Left forelimb (tissue), 1 donor: ENCODE results near the gene ZNF638.
"Not testable (repeated sequence)": the region's sequence is repeated elsewhere in the genome, so short reads cannot be mapped to it uniquely, and the experiment has no call there.

Source experiments
- DNase-seq: peaks from one replicate; pipeline ENCODE4 v3.0.0-alpha.2; 2018; ENCODE audit warnings: low spot score

Gene ZNF638

DNA sequence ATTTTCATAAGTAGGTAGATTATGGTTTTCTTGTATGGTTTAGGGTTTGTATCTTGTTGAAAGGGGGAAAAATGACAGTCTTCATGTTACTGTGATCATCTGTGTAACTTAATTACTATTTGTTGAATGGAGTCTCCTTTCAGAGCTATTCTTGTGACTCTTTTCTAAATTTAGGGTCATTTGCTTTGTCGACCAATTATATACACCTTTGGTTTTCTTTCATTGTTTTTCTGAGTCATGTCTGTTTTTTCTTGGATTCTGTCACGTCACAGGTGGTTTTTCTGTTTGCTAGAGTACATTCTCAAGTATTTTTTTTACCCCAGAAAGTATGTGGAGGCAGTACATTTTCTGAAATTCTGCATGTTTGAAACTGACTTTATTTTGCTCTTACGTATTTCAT lies 78.0 kb downstream of the ZNF638 start:
- no peak for DNase-seq

DNA sequence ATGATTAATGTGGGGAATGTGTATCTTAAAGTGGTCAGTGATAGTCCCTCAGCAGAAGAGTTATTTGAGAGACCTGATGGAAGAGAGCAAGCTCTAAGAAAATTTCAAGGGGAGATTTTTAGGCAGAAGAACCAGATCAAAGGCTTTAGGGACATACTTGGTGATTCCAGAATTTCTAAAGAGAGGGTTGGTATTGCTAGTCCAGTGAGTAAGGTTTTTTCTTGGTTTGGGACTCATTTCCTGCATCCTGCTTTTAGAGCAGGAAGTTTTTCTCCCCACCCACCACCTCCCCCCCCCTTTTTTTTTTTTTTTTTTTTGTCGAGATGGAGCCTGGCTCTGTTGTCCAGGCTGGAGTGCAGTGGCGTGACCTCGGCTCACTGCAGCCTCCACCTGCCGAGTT lies 79.1 kb downstream of the ZNF638 start:
- DNase-seq: no peak

DNA sequence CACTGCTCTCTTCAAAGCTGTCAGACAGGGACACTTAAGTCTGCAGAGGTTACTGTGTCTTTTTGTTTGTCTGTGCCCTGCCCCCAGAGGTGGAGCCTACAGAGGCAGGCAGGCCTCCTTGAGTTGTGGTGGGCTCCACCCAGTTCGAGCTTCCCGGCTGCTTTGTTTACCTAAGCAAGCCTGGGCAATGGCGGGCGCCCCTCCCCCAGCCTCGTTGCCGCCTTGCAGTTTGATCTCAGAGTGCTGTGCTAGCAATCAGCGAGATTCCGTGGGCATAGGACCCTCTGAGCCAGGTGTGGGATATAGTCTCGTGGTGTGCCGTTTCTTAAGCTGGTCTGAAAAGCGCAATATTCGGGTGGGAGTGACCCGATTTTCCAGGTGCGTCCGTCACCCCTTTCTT lies 85.3 kb downstream of the ZNF638 start:
- DNase-seq: not testable (repeated sequence)

DNA sequence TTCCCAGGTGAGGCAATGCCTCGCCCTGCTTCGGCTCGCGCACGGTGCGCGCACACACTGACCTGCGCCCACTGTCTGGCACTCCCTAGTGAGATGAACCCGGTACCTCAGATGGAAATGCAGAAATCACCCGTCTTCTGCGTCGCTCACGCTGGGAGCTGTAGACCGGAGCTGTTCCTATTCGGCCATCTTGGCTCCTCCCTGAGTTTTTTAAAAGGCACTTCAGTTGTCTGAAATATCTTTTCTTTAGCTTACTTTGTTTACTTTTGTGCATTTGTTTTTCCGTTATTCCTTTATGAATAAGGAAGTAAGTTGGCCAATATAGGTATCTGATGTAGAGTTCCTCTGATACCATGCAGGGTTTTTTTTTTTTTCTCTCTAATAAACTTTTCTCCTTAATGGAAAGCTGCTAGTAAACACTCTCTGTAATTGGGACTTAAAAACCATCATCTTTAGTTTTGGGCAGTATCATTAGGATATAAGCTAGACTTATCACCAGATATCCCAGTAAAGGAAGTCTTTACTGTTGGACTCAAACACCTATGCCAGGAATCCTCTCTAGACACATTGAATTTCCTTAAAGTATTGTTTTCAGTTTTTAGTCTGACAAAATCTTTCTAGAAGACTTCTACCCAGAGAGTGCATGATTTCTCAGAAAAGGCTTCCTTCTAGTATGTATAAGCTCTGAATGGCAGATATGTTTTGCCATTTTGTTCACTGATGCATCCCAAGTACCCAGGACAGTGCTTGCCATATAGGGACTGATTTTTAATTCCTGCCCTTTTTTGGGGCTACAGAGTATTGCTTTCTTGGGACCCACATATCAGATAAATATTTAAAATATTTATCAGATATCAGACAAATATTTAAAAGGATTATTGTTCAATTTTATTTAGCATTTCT lies 86.0 kb downstream of the ZNF638 start:
- DNase-seq: no peak

DNA sequence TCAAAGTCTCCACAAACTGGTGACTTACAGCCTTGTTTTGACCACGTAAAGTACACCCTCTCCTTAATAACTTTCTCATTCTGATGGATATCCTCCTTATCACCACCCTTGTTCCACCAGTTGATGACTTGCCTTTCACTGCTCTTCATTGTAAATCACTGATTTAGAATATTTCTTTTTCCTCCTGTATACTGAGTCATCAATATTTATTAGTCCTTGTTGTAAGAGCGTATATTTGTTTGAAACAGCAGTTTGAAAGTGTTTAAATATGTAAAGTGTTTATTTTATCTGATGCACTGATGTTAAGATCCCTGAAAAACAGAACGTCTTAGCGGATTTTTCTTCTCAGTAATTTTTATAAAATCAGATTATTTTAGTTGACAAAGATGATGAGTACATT lies 87.6 kb downstream of the ZNF638 start:
- DNase-seq: no peak

DNA sequence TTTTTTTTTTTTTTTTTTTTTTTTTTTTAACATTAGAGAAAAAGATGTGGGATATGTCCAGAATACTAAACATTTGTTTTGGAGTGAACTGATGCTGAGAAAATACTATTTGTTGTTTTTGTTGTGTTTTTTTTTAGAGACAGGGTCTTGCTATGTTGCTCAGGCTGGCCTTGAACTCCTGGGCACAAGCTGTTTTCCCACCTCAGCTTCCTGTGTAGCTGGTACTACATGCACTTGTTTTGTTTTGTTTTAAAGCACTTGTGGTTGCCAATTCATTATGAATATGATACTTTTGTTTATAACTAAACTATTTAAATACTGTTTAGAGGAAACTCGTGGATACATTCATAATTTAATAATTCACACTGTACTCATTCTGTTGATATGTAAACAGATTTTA lies 88.4 kb downstream of the ZNF638 start:
- DNase-seq: no peak

DNA sequence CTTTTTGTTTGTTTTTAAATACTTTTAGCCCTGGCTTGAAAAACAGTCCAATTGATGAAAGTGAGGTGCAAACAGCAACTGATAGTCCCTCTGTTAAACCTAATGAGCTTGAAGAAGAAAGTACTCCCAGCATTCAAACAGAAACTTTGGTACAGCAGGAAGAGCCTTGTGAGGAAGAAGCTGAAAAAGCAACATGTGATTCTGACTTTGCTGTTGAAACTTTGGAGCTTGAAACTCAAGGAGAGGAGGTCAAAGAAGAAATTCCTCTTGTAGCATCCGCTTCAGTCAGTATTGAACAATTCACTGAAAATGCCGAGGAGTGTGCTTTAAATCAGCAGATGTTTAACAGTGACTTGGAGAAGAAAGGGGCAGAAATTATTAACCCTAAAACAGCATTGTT lies 91.2 kb downstream of the ZNF638 start:
- no peak for DNase-seq

DNA sequence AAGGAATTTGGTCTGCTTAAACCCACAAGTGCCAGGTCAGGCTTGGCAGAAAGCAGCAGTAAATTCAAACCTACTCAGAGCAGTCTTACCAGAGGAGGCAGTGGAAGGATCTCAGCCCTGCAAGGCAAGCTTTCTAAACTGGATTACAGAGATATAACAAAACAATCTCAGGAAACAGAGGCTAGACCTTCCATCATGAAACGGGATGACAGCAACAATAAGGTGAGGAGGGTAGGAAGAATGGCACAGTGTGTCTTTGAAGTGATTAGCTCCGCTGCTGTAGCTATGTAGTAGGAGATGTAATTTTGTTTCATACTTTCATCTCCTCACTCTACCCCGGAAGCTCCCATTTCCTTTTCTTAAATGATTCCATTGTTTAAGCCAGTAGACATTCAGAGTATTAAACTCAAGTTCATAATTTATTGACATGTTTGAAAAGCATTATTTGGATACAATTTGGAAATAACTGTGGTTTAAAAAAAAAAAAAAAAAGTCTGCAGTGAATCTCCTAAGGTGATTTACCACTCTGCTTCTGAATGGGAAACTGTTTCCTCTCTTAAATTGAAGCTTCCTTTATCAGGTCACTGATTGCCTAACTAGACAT lies 92.3 kb downstream of the ZNF638 start:
- no peak for DNase-seq

DNA sequence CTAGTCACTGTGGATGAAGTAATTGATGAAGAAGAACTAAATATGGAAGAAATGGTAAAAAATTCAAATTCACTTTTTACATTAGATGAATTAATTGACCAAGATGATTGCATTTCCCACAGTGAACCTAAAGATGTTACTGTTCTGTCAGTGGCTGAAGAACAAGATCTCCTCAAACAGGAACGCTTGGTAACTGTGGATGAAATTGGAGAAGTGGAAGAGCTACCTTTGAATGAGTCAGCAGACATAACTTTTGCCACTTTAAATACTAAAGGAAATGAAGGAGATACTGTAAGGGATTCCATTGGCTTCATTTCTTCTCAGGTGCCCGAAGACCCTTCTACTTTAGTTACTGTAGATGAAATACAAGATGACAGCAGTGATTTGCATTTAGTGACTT lies 95.1 kb downstream of the ZNF638 start:
- no peak for DNase-seq

DNA sequence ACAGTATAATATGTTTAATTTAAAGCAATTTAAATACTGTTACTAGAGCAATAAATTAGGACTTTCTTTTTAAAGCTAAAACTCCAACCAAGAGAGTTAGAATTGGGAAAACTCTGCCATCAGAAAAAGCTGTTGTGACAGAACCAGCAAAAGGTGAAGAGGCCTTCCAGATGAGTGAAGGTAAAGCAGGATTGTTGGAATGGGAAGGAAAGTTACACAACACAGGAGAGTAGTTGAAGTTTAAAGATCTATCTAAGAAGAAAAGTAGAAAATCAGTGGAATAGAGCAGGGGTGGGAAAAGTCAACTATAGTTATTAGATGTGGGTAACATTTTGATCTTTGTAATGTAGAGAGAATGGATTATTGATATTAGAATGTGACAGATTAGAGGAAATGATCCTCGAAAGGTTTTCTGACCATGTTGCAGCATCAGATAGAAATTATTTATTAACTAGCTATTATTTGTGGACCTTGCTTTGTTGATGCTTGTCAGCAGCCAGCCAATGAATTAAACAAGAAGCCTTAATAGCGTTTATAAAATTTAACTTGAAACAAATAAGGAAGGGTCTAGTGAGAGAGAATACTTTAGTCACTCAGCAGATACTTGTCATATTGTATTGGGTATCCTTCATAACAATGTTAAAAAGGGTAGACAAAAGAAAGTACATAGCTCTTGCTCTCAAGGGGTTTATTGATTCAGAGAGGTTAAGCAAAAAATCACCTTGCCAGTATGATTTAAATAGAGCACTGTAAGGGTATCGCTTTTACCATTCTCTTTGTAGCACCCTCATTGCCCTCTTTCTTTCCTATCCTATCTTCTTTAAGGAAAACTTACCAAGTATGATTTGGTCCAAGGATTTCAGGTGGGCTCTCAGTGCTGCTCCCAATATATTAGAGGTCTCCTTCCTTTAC lies 97.1 kb downstream of the ZNF638 start:
- DNase-seq: no peak

DNA sequence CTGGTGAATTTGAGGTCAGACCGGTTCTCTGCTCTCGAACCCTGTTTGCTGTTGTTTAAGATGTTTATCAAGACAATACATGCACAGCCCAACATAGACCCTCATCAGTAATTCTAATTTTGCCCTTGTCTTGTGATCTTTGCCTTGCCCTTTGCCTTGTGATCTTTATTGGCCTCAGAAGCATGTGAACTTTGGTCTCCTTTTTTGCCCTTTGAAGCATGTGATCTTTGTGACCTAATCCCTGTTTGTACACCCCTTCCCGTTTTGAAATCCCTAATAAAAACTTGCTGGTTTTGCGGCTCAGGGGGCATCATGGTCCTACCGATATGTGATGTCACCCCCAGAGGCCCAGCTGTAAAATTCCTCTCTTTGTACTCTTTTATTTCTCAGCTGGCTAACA lies 113.6 kb downstream of the ZNF638 start:
- not testable (repeated sequence) for DNase-seq

DNA sequence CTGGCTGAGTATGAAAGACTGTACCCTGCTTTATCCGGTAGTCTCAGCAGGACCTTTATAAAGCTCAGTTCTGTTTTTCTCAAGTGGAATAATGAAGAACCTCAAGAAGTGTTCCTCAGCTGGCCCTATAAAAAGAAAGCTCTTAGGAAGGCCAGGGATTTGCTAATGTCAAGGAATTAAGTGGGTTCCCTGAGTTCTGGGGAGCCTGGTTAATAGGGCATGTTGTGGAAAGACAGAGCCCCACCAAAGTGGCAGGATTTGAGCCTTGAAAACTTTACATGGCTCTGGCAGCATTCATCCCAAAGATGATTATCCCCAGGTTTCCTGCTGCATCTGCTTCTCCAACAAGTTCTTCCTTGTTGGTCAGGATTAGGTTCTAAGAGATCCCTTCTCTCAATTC lies 114.9 kb downstream of the ZNF638 start:
- DNase-seq: no peak

DNA sequence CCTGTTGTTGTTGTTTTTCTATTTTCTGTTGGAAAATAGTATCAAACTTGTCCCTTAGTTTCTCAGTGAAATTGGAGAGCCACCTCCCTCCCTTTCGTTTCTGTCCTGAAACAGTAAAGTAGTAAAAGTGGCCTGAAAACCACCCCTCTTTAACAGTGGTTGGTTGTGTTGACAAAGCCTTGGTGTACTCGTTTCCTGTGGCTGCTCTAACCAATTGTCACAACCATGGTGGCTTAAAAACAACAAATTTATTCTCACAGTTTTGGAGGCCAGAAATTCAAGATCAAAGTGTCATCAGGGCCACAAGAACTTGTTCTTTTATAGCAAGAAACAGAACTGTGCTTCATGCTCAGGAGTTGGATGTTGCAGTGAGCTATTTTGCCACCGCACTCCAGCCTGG lies 117.8 kb downstream of the ZNF638 start:
- DNase-seq: no peak

DNA sequence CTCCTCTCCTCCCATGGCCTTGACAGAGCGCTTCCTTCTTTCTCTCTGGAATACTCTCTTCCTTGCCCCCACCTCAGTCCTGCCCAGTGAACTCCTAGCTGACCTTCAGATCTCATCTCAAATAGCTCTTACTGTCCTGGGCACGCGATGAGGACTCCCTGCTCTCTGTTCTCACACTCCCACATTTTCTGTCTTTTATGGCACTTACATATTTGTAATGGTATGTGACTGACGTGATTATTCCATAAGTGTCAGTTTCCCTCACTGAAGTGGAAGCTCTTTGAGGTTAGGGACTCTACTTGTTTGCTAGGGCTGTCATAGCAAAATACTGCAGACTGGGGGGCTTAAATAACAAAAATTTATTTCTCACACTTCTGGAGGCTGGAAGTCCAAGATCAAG lies 120.1 kb downstream of the ZNF638 start:
- DNase-seq: no peak

DNA sequence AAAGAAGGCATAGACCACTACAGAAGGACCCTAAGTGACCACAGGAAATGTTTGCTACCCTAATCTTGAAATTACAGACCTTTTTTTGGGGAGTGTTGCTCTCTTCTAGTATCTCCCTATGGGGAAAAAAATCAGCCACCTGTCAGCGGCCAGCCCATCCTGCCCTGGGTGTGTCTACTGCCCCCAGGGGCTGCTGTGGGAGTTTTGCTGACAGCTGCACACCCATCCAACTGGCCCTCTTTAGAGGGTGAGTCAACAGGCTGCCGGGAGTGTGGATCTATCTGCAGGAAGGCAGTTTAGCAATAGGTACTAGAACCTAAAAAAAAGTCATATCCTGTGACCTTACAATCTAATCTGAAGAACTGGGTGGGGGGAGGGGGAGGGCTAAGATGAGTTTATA lies 121.0 kb downstream of the ZNF638 start:
- DNase-seq: no peak

DNA sequence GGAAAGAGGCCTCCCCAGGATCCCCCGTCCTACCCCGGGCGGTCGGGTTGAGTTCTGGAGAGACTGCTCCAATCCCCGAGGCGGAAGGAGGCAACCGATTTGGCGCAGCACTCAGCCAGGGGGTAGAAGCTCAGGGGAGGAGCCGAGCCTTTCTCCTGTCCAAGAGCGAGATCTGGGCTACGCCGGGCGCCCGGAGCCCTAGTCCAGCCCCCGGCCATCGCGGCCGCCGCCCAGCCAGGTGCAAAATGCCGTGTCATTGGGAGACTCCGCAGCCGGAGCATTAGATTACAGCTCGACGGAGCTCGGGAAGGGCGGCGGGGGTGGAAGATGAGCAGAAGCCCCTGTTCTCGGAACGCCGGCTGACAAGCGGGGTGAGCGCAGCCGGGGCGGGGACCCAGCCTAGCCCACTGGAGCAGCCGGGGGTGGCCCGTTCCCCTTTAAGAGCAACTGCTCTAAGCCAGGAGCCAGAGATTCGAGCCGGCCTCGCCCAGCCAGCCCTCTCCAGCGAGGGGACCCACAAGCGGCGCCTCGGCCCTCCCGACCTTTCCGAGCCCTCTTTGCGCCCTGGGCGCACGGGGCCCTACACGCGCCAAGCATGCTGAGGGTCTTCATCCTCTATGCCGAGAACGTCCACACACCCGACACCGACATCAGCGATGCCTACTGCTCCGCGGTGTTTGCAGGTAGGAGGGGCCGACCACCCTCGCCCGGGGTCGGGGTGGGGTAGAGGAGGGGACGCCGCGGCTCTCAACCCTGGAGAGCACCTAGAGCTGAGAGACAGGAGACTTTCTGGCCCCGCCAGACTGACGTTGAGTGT lies 122.0 kb downstream of the ZNF638 start, which contains the start of gene DYSF:
TSS of gene DYSF (plus strand) at position 158 of the 817 bp plus-strand sequence.
- DNase-seq: no peak

DNA sequence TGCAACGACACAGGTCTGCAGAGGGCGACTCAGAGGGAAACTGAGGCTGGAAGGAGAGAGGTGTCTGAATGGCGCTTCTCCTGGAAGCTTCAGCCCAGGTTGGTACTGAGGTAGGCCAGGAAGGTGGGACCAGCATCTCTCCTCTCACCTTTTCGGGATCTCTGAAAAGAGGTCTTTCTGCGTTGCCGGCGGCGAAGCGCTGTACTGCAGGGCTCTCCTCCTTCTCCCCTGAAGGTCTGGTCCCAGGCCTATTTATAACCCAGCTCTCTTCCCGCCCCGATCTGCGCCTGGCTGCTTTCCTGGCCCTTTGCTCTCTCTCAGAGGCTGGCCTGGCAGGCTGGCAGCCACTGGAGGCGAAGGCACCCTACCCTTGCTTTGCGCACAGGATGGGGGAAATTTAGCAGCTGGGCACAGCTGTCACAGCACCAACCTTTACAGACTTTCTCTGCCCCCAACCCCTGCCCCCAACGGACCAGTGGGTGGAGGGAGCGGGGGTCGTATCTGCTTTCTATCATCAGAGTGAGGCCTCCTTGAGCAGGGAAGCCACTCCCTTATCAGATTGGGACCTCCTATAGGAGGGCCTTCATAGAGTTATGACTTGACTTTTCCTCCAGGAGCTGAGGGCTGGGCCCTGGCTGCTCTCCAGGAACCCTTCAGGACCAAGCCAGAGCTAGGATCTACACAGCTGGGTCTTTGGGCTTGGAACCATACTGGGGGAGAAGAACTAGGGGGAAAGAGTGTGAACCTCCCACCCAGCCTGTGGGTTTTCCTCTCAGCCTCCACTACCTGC lies 122.8 kb downstream of the ZNF638 start:
- DNase-seq: no peak

DNA sequence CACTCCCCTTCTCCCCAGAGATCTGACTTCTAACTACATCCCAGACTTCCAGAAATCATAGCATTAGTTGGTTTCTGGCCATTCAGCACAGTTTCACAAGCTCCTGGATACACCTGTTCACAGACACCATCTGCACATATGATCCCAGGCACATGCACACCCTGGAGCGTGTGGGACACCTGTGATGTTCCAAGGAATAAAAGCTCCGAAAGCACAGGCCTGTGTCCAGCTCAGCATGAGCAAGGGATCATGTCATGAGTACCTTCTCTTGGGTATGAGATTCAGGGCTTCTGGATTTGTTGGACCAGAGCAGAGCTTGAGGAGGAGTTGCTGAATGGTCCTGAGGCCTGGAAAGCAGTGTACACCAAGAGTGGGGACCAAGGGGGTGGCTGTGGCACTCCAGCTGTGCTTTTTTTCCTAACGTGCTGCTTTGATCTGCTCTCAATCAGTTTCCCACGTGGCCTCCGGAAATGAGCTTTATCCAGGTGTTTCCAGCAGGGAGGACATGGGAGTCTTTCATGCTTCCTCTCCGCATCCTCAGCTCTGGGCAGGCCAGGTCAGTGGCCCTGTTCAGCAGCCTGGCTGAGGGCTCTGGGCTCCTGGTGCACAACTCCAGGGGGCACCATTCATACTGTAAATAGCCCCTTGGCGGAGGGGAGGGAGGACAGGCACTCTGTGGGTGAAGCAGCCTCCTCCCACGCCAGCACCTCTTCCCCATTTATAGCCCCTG lies 123.6 kb downstream of the ZNF638 start:
- DNase-seq: no peak

DNA sequence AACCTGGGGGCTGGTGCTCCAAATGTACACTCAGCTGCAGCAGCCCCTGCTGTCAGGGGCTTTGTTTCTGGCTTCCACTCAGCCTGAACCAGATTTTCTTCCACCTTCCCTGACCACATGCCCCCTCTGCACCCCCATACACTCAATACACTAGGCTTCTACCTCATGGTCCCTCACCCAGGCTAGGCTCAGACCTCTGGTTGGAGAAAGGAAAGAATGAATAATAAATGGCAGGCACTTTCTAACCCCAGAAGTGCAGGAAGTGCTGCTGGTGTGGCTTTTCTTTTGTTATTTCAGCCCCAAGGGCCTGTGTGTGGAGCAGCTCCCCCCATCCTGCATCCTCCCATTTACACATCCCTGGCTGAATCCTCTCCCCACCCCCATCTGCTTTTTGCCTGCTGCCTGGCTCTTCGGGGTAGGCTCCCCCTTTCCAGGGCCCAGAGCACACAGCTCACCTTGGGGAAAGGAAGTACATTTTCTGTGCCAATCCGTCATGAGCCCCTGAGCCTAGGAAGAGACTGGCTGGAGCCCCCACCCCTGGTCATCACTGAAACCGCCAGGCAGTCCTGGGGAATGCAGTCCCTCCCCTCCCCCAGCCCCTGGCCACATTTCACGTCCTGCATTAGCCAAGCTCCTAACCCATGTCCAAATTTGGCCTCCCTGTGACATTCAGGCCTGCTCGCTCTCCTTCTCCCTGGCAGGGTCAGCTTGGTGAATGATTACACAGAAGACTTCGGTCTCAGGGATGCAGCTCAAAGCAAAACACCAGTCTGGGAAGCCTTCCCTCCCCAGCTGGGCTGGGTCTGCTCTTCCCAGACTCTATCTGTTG lies 124.4 kb downstream of the ZNF638 start:
- DNase-seq: no peak
